ENCODE data around the gene TOMM22. TPM values are rescaled to one million over a fixed set of nuclear protein-coding genes. Genes with fewer than 3 reads are reported as not detected.
A peak's percentile ranks its signal among the peaks of the same experiment; 100 is the strongest.
"Not testable (repeated sequence)": the region's sequence is repeated elsewhere in the genome, so short reads cannot be mapped to it uniquely, and the experiment has no call there.

Gene TOMM22
- total and polyA plus RNA-seq, 7 donors = 39.5 to 125 (median 69.1) TPM

DNA sequence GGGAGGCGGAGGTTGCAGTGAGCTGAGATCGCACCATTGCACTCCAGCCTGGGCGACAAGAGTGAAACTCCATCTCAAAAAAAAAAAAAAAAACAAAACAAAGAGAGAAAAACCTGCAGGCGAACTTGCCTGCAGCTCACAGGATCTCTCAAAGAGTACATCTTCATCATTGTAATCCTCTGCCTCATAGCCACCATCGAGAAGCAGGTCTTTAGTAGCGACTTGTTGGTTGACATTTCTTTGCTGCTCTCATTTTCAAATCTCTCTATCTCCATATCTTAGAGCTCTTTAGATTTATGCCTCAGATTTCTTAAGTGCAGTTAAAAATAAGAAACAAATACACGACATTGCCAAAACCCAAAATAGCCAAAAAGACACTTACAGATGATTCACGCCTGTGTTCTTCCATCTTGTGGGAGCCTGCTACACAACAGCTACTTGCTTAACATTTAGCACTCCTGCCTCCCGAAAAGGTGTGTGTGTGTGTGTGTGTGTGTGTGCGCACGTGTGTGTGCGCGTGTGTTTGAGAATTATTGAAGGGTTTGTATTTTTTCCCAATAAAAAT, 40.2 kb upstream of the TOMM22 start:
- Histone ChIP-seq H3K9me3 (no peaks in the 10 kb centered on the region), H3K27me3 (ENCODE audit: insufficient read depth in 3 of 3, low read length in 2 of 3) (no peaks in the 10 kb centered on the region), H3K36me3 (ENCODE audit: insufficient read depth in 1 of 2, low read depth in 1 of 2) (no peaks in the 10 kb centered on the region), H3K27ac (no peak overlapping the region), H3K4me1 (no peaks in the 10 kb centered on the region), H3K4me3 (no peak overlapping the region)
- ATAC-seq = no peak
- DNase-seq = no peak
- WGBS, 3 donors = 91 to 96% (median 92%) methylated on average over 12 to 13 of the region's 13 CpGs
- TF ChIP-seq, protein P1, sequence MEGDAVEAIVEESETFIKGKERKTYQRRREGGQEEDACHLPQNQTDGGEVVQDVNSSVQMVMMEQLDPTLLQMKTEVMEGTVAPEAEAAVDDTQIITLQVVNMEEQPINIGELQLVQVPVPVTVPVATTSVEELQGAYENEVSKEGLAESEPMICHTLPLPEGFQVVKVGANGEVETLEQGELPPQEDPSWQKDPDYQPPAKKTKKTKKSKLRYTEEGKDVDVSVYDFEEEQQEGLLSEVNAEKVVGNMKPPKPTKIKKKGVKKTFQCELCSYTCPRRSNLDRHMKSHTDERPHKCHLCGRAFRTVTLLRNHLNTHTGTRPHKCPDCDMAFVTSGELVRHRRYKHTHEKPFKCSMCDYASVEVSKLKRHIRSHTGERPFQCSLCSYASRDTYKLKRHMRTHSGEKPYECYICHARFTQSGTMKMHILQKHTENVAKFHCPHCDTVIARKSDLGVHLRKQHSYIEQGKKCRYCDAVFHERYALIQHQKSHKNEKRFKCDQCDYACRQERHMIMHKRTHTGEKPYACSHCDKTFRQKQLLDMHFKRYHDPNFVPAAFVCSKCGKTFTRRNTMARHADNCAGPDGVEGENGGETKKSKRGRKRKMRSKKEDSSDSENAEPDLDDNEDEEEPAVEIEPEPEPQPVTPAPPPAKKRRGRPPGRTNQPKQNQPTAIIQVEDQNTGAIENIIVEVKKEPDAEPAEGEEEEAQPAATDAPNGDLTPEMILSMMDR (IDR thresholded peaks at IDR 0.05) = no peak
- intact Hi-C loops (cut with DNase I) = no loop called here

GRCh38 chr22:38644245-38644644, 37.5 kb upstream of the TOMM22 start:
- DNase-seq; H3K27me3 ChIP-seq (ENCODE audit: insufficient read depth in 3 of 3, low read length in 2 of 3); H3K4me3 ChIP-seq; intact Hi-C loops (cut with DNase I); H3K27ac ChIP-seq; H3K4me1 ChIP-seq; H3K9me3 ChIP-seq; H3K36me3 ChIP-seq (ENCODE audit: insufficient read depth in 1 of 2, low read depth in 1 of 2): not testable (repeated sequence)
- WGBS, 3 donors = 91 to 96% (median 95%) methylated on average over 4 to 5 of the region's 5 CpGs
- ATAC-seq = peak in 2 of 4 donors; percentile 55 to 91

- WGBS, 3 donors = 92 to 98% (median 96%) methylated on average over 6 of the region's 6 CpGs
Observed at GRCh38 chr22:38645430-38645829, 36.3 kb upstream of the TOMM22 start.

DNA sequence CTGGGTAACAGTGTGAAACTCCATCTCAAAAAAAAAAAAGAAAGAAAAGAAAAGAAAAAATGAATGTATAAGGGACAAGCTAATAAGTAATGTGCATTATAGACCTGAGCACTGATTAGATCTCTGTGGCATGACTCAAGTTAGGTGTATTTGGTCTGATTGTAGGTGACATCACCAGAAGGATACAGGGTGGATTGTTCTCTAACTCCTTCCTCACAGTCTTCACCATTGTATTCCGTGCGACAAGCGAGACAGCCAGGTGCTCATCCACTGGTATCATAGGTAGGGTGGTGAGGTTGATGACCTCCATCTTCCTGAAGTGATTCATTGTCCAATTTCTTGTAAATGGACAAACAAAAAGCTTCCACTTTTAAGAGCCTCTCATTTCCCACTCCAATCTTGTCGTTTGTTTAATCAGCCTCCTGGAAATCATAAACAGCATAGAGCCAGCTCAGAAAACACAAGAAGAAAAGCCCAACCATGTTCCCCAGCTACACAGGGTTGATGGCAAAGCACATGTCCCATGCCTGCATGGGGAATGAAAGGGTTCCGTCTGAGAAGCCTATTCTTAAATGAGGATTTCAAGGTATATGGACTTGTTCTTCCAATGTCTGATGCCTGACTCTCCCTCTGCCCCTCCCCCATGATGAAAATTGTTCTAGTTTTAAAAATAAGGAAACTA, 31.8 kb upstream of the TOMM22 start:
- DNase-seq (no peak), ATAC-seq (no peak)
- Histone ChIP-seq H3K9me3 (no peaks in the 10 kb centered on the region), H3K4me3 (no peak overlapping the region), H3K36me3 (ENCODE audit: insufficient read depth in 1 of 2, low read depth in 1 of 2) (no peaks in the 10 kb centered on the region), H3K27me3 (ENCODE audit: insufficient read depth in 3 of 3, low read length in 2 of 3) (no peaks in the 10 kb centered on the region), H3K4me1 (no peaks in the 10 kb centered on the region), H3K27ac (no peak overlapping the region)
- intact Hi-C loops (cut with DNase I) = no loop called here
- TF ChIP-seq, protein P1 (IDR thresholded peaks at IDR 0.05) = no peak
- 81 to 85% (median 82%) methylated on average over 5 of the region's 5 CpGs for WGBS, 3 donors

More at GRCh38 chr22:38645430-38645829, 36.3 kb upstream of the TOMM22 start:
- no peaks in the 10 kb centered on the region for H3K9me3 ChIP-seq
- H3K36me3 ChIP-seq (ENCODE audit: insufficient read depth in 1 of 2, low read depth in 1 of 2) = no peaks in the 10 kb centered on the region
- no peaks in the 10 kb centered on the region for H3K27me3 ChIP-seq (ENCODE audit: insufficient read depth in 3 of 3, low read length in 2 of 3)
- no peak overlapping the region for H3K27ac ChIP-seq
- no peak overlapping the region for H3K4me3 ChIP-seq
- no peaks in the 10 kb centered on the region for H3K4me1 ChIP-seq
- DNase-seq (no peak), ATAC-seq (no peak)
- intact Hi-C loops (cut with DNase I) = no loop called here
- TF ChIP-seq, protein P1 (IDR thresholded peaks at IDR 0.05) = no peak

- ATAC-seq = no peak
- intact Hi-C loops (cut with DNase I) = no loop called here
- Histone ChIP-seq H3K4me3 (no peak overlapping the region), H3K27me3 (ENCODE audit: insufficient read depth in 3 of 3, low read length in 2 of 3) (no peaks in the 10 kb centered on the region), H3K4me1 (peaks cover 15% of the 10 kb centered on the region), H3K36me3 (ENCODE audit: insufficient read depth in 1 of 2, low read depth in 1 of 2) (no peaks in the 10 kb centered on the region), H3K9me3 (no peaks in the 10 kb centered on the region), H3K27ac (no peak overlapping the region)
- TF ChIP-seq, protein P1 (IDR thresholded peaks at IDR 0.05) = no peak
- DNase-seq = no peak
Observed at GRCh38 chr22:38652859-38653258, 28.9 kb upstream of the TOMM22 start.

All from psoas muscle (tissue), 8 donors.